Measurements from ENCODE around the gene APBB2. TPM values are rescaled to one million over a fixed set of nuclear protein-coding genes. Genes with fewer than 3 reads are reported as not detected.

APBB2 gene
- total RNA-seq, 1 donor from 2014 or later: 23.5 TPM

Other genes with a start within 250 kb of the APBB2 start
- gene UCHL1, start 42.4 kb upstream of the APBB2 start, total RNA-seq: 35.2 TPM

All from left ventricle myocardium inferior (tissue), 1 donor.